GM13977 (cell line): ENCODE measurements around the gene CLCN3.

Experiments used
- DNase-seq: peaks from one replicate; pipeline ENCODE4 v3.0.0; 2012; ENCODE audit warnings: low spot score
- CTCF ChIP-seq: IDR thresholded peaks from 2 replicates; pipeline ENCODE4 v1.5.1; 2012; ENCODE audit warnings: mild to moderate bottlenecking, control low read depth; ENCODE audit not compliant: insufficient read depth; ENCODE audit errors: extremely low read depth, missing control alignments
- in situ Hi-C: fragments of 300-500 bp; cut with MboI; formaldehyde crosslinking; loops from one replicate; pipeline ENCODE4 v1.12.0; 2022; ENCODE audit warnings: low sequenced_read_pairs, low pct_unique_long_range_greater_than_20kb, mixed read lengths, inconsistent platforms; ENCODE audit not compliant: unreplicated experiment

The CLCN3 gene

GRCh38 chr4:169741569-169741968 is 121.2 kb downstream of the CLCN3 start:
- in situ Hi-C loops, result no loop called here
- DNase-seq, result no peak
- no peak for TF ChIP-seq CTCF

- DNase-seq, result no peak
- TF ChIP-seq CTCF, result no peak
- in situ Hi-C loops, result no loop called here
These were observed 124.2 kb downstream of the CLCN3 start for GRCh38 chr4:169744601-169745000.

GRCh38 chr4:169745291-169745690 is 124.9 kb downstream of the CLCN3 start:
- in situ Hi-C loops, result no loop called here
- no peak for TF ChIP-seq CTCF
- DNase-seq, result no peak

- in situ Hi-C loops, result no loop called here
- peak; percentile 17 for DNase-seq
These were observed 136.7 kb downstream of the CLCN3 start for GRCh38 chr4:169756971-169757574.

GRCh38 chr4:169757575-169758184 is 137.3 kb downstream of the CLCN3 start, which contains the start of gene HPF1:
TSS of gene HPF1 (minus strand) at chr4:169757944. CDS start at chr4:169757877, 67 bp downstream.
- no peak for TF ChIP-seq CTCF
- in situ Hi-C loops, result no loop called here
- peak; percentile 94 for DNase-seq

More at GRCh38 chr4:169756971-169757574, 136.7 kb downstream of the CLCN3 start:
- TF ChIP-seq CTCF, result no peak

- in situ Hi-C loops, result no loop called here
These were observed 138.1 kb downstream of the CLCN3 start for GRCh38 chr4:169758401-169758962.

More at GRCh38 chr4:169758401-169758962, 138.1 kb downstream of the CLCN3 start:
- no peak for TF ChIP-seq CTCF
- DNase-seq, result no peak
